HepG2 (cell line): ENCODE results near the gene TRIM6. TPM values are rescaled to one million over a fixed set of nuclear protein-coding genes. Genes with fewer than 3 reads are reported as not detected.

Experiments
- ATAC-seq: fragments of 200-7000 bp; cut with Tn5 transposase; 3 replicates; pipeline ENCODE4 v1.9.1; 2020; ENCODE audit warnings: mild to moderate bottlenecking, moderate library complexity
- BruUV-seq: library from RNA; stranded (reverse); fragments of 400-500 nt; replicated peaks from 2 replicates; lab custom pipeline; 2021; lab: Mats Ljungman, UMichigan
- CTCF ChIA-PET: fragments of 300-600 bp; formaldehyde crosslinking; extraction: SDS; loops from one replicate; lab custom pipeline; 2021; ENCODE audit warnings: low total read pairs, inconsistent platforms, low intra/inter-chr PET ratio; lab: Yijun Ruan, JAX
- POLR2A ChIA-PET: fragments of 350-600 bp; sonication (Branson Sonifier 250); formaldehyde crosslinking; loops from one replicate; lab custom pipeline; 2020; ENCODE audit warnings: antibody characterized with exemption, inconsistent platforms; lab: Yijun Ruan, JAX
- DNase-seq: peaks from one replicate; pipeline ENCODE4 v3.0.0-alpha.2; 2015; ENCODE audit warnings: low spot score
- FAIRE-seq: peaks from 3 replicates; lab custom pipeline; 2011; peaks lifted over from hg19 to GRCh38; lab: Jason Lieb, UNC
- H2AFZ ChIP-seq: one replicate; pipeline ENCODE4 v1.6.1; 2011; ENCODE audit warnings: low read length, inconsistent platforms
- H3K27ac ChIP-seq: fragments of 300-600 bp; 3 replicates; pipeline ENCODE4 v1.8.0; 2011; ENCODE audit warnings: mixed run types, mild to moderate bottlenecking, mixed read lengths, low read length, inconsistent platforms; ENCODE audit not compliant: insufficient read depth; ENCODE audit errors: extremely low read length
- H3K27me3 ChIP-seq, 2 experiments: fragments of 200-600 bp in 1 of 2; 2 replicates in 1 of 2; 3 replicates in 1 of 2; pipeline versions ENCODE4 v1.6.0 to v1.8.0; 2011; ENCODE audit warnings: low read length in 2 of 2, mild to moderate bottlenecking in 2 of 2, moderate library complexity in 2 of 2, inconsistent platforms in 1 of 2; ENCODE audit not compliant: insufficient read depth in 2 of 2, control insufficient read depth in 1 of 2
- H3K36me3 ChIP-seq, 2 experiments: fragments of 200-600 bp in 1 of 2; replicated peaks in 1 of 2; 2 replicates in 1 of 2; 3 replicates in 1 of 2; pipeline versions ENCODE4 v1.5.1 to v1.8.0; 2011; ENCODE audit warnings: low read length in 2 of 2, inconsistent platforms in 1 of 2; ENCODE audit not compliant: insufficient read depth in 2 of 2, control insufficient read depth in 1 of 2
- H3K4me1 ChIP-seq: 2 replicates; pipeline ENCODE4 v1.5.1; 2012; ENCODE audit warnings: low read length, inconsistent platforms; ENCODE audit not compliant: insufficient read depth
- H3K4me2 ChIP-seq: 2 replicates; pipeline ENCODE4 v1.6.0; 2011; ENCODE audit warnings: low read depth, low read length, inconsistent platforms
- H3K4me3 ChIP-seq, 3 experiments: fragments of 200-600 bp in 1 of 3; sonication (generic), shearing (Covaris generic) in 1 of 3; replicated peaks in 1 of 3; 2 replicates each; pipeline ENCODE4 v1.5.1; 2011 to 2016; ENCODE audit warnings: low read length in 3 of 3, inconsistent platforms in 2 of 3, low read depth in 2 of 3, mild to moderate bottlenecking in 2 of 3, control low read depth in 1 of 3, mixed read lengths in 1 of 3; ENCODE audit not compliant: insufficient read depth in 1 of 3
- H3K79me2 ChIP-seq: one replicate; pipeline ENCODE4 v1.6.1; 2011; ENCODE audit warnings: low read length, inconsistent platforms; ENCODE audit not compliant: insufficient read depth
- H3K9ac ChIP-seq: 2 replicates; pipeline ENCODE4 v1.6.0; 2011; ENCODE audit warnings: mild to moderate bottlenecking, low read depth, low read length, inconsistent platforms; ENCODE audit not compliant: insufficient read depth
- H3K9me3 ChIP-seq: 2 replicates; pipeline ENCODE4 v1.5.1; 2012; ENCODE audit warnings: mild to moderate bottlenecking, low read length
- H4K20me1 ChIP-seq: 2 replicates; pipeline ENCODE4 v1.6.0; 2011; ENCODE audit warnings: inconsistent platforms, mild to moderate bottlenecking, low read length, moderate library complexity; ENCODE audit not compliant: insufficient read depth
- ATM ChIP-seq: fragments of 450-650 bp; IDR thresholded peaks from 2 replicates; pipeline ENCODE4 v1.7.1; 2017; ENCODE audit warnings: mild to moderate bottlenecking, borderline replicate concordance
- CSRNP1 ChIP-seq: sonication (generic); formaldehyde crosslinking; IDR thresholded peaks from 2 replicates; pipeline ENCODE4 v1.8.1; 2023; ENCODE audit warnings: mild to moderate bottlenecking, missing genetic modification reagents
- KDM3A ChIP-seq: IDR thresholded peaks from 2 replicates; pipeline ENCODE4 v1.6.1; 2018; ENCODE audit warnings: low read depth, missing compliant biosample characterization
- PPARG ChIP-seq: conservative IDR thresholded peaks from 2 replicates; pipeline ENCODE4 v1.6.1; 2016; ENCODE audit warnings: missing biosample characterization, missing genetic modification reagents
- RORA ChIP-seq: sonication (generic); formaldehyde crosslinking; IDR thresholded peaks from 2 replicates; pipeline ENCODE4 v1.5.0; 2020; ENCODE audit warnings: mild to moderate bottlenecking, missing genetic modification reagents, moderate library complexity
- TBP ChIP-seq: sonication (generic); formaldehyde crosslinking; IDR thresholded peaks from 2 replicates; pipeline ENCODE4 v1.5.0; 2020; ENCODE audit warnings: missing genetic modification reagents
- TERF1 ChIP-seq: sonication (generic); formaldehyde crosslinking; IDR thresholded peaks from 2 replicates; pipeline ENCODE4 v1.8.0; 2022; ENCODE audit warnings: mild to moderate bottlenecking, missing genetic modification reagents, moderate library complexity
- YEATS4 ChIP-seq: sonication (generic); formaldehyde crosslinking; IDR thresholded peaks from 2 replicates; pipeline ENCODE4 v1.4.0; 2020; ENCODE audit warnings: missing genetic modification reagents, borderline replicate concordance
- ZNF432 ChIP-seq: sonication (generic); formaldehyde crosslinking; IDR thresholded peaks from 2 replicates; pipeline ENCODE4 v1.5.0; 2020; ENCODE audit warnings: missing genetic modification reagents, mild to moderate bottlenecking, borderline replicate concordance
- ZNF570 ChIP-seq: sonication (generic); formaldehyde crosslinking; IDR thresholded peaks from 2 replicates; pipeline ENCODE4 v1.4.0; 2020; ENCODE audit warnings: mild to moderate bottlenecking, missing genetic modification reagents, borderline replicate concordance
- WGBS: methylation state at CpG from one replicate; pipeline ENCODE4 v1.1.6; 2017; ENCODE audit warnings: low lambda C conversion rate; 5-methylcytosine and 5-hydroxymethylcytosine counted together
- in situ Hi-C: cut with HindIII; loops from 2 replicates; pipeline ENCODE4 v1.10.0; 2017; ENCODE audit warnings: low pct_unique_long_range_greater_than_20kb; ENCODE audit not compliant: extremely low pct_ligation_motif_present
- intact Hi-C: fragments of 100-400 bp; cut with micrococcal nuclease; formaldehyde crosslinking; loops from one replicate; pipeline ENCODE4 v1.10.0; 2022; ENCODE audit not compliant: unreplicated experiment
- polyA plus RNA-seq, 8 experiments: library from polyadenylated mRNA; depleted of rRNA in 3 of 8; stranded (reverse) in 7 of 8; unstranded in 1 of 8; fragments of >200 nt; fragmentation: Illumina TruSeq in 4 of 8; extraction: Trizol in 4 of 8; gene quantifications; 2 replicates each; pipeline versions ENCODE4 v1.2.1 to v1.2.3, GENCODE V29; 2011 to 2016; ENCODE audit warnings: low read depth in 4 of 8, missing spikeins in 1 of 8, mixed read lengths in 1 of 8; ENCODE audit not compliant: insufficient read depth in 1 of 8
- total RNA-seq, 5 experiments: library from RNA; depleted of rRNA; stranded (reverse); fragments of >200 nt; fragmentation: Illumina TruSeq; extraction: Trizol; gene quantifications; 2 replicates each; pipeline ENCODE4 v1.2.3, GENCODE V29; 2016; ENCODE audit warnings: low read depth in 1 of 5

Gene TRIM6
- total and polyA plus RNA-seq, 2 of the 13 experiments (the other 11 are each of a cell fraction or from before 2014, with no cell fraction given): not detected

GRCh38 chr11:5547982-5548381, 48.5 kb upstream of the TRIM6 start (continued):
- TF ChIP-seq RORA (CRISPR knock-in tag) (no peak), KDM3A (no peak)

GRCh38 chr11:5548440-5548839, 48.0 kb upstream of the TRIM6 start, which contains the start of gene OR52H1:
Gene OR52H1 (minus strand): TSS chr11:5548540. CDS start chr11:5545505, 3,035 bp downstream.
- Histone ChIP-seq H4K20me1 (no peaks in the 10 kb centered on the region), H3K27me3 (no peaks in the 10 kb centered on the region; a peak in 1 of 5 replicates), H3K4me3 (no peak within 1 kb of the TSS), H3K9me3 (no peaks in the 10 kb centered on the region), H3K4me2 (no peak within 1 kb of the TSS), H2AFZ (no peak within 1 kb of the TSS), H3K79me2 (no peaks in the 10 kb centered on the region), H3K9ac (no peak within 1 kb of the TSS), H3K36me3 (no peaks in the 10 kb centered on the region), H3K4me1 (no peaks in the 10 kb centered on the region), H3K27ac (no peak within 1 kb of the TSS)
- TF ChIP-seq ZNF432 (CRISPR knock-in tag) (no peak), ATM (no peak), TERF1 (CRISPR knock-in tag) (no peak), ZNF570 (CRISPR knock-in tag) (no peak), TBP (CRISPR knock-in tag) (no peak), PPARG (CRISPR knock-in tag) (no peak), YEATS4 (CRISPR knock-in tag) (no peak), CSRNP1 (no peak)
- ATAC-seq (no peak), DNase-seq (no peak), FAIRE-seq (no peak)
- intact Hi-C loops: no loop called here
- ChIA-PET CTCF (no interaction called here), POLR2A (no interaction called here)
- 0% methylated on average over 1 of the region's 1 CpG for WGBS
- no TSS peak for BruUV-seq
- in situ Hi-C loops: no loop called here
